MM.1S (cell line): ENCODE results near the gene PPP1R26.
A peak's percentile ranks its signal among the peaks of the same experiment; 100 is the strongest.
"Not testable (repeated sequence)": the region's sequence is repeated elsewhere in the genome, so short reads cannot be mapped to it uniquely, and the experiment has no call there.

Experiments used
- DNase-seq: peaks from one replicate; pipeline ENCODE4 v3.0.0-alpha.2; 2015
- H2AFZ ChIP-seq: fragments of 300-600 bp; sonication (generic); 2 replicates; pipeline ENCODE4 v1.6.0; 2016; ENCODE audit warnings: antibody characterized with exemption, low read length
- H3F3A ChIP-seq: fragments of 300-600 bp; sonication (generic); 2 replicates; pipeline ENCODE4 v1.6.1; 2016; ENCODE audit warnings: mild to moderate bottlenecking, antibody characterized with exemption, low read length, moderate library complexity, mixed read lengths; ENCODE audit not compliant: insufficient read depth
- H3K27ac ChIP-seq: fragments of 300-600 bp; sonication (generic); 2 replicates; pipeline ENCODE4 v1.5.1; 2016; ENCODE audit warnings: mild to moderate bottlenecking, low read length
- H3K27me3 ChIP-seq: fragments of 300-600 bp; sonication (generic); replicated peaks from 2 replicates; pipeline ENCODE4 v1.6.0; 2016; ENCODE audit warnings: low read length; ENCODE audit not compliant: insufficient read depth
- H3K36me3 ChIP-seq: fragments of 300-600 bp; sonication (generic); replicated peaks from 2 replicates; pipeline ENCODE4 v1.6.1; 2016; ENCODE audit warnings: mild to moderate bottlenecking, low read length, mixed read lengths; ENCODE audit not compliant: insufficient read depth
- H3K4me1 ChIP-seq: fragments of 300-600 bp; sonication (generic); 2 replicates; pipeline ENCODE4 v1.6.1; 2016; ENCODE audit warnings: low read length, mixed read lengths
- H3K4me2 ChIP-seq: fragments of 300-600 bp; sonication (generic); 2 replicates; pipeline ENCODE4 v1.6.0; 2016; ENCODE audit warnings: low read depth, low read length
- H3K4me3 ChIP-seq: fragments of 300-600 bp; sonication (generic); 2 replicates; pipeline ENCODE4 v1.5.1; 2016; ENCODE audit warnings: low read length, mixed read lengths
- H3K79me2 ChIP-seq: fragments of 300-600 bp; sonication (generic); 2 replicates; pipeline ENCODE4 v1.6.1; 2016; ENCODE audit warnings: mixed run types, low read length, mixed read lengths
- H3K9ac ChIP-seq: fragments of 300-600 bp; sonication (generic); 2 replicates; pipeline ENCODE4 v1.6.1; 2016; ENCODE audit warnings: low read length, mixed read lengths
- H3K9me2 ChIP-seq: fragments of 300-600 bp; sonication (generic); replicated peaks from 2 replicates; pipeline ENCODE4 v1.6.1; 2016; ENCODE audit warnings: mild to moderate bottlenecking, low read length, mixed read lengths; ENCODE audit not compliant: insufficient read depth
- H3K9me3 ChIP-seq: fragments of 300-600 bp; sonication (generic); replicated peaks from 2 replicates; pipeline ENCODE4 v1.6.1; 2016; ENCODE audit warnings: mild to moderate bottlenecking, low read length, mixed read lengths; ENCODE audit not compliant: insufficient read depth
- H4K20me1 ChIP-seq: fragments of 300-600 bp; sonication (generic); 2 replicates; pipeline ENCODE4 v1.6.1; 2016; ENCODE audit warnings: mild to moderate bottlenecking, low read length, moderate library complexity, mixed read lengths; ENCODE audit not compliant: insufficient read depth
- EZH2 ChIP-seq: fragments of 300-600 bp; sonication (generic); optimal IDR thresholded peaks from 2 replicates; pipeline ENCODE3; 2017; ENCODE audit warnings: low read depth, mild to moderate bottlenecking, antibody characterized with exemption, low read length, mixed read lengths
- EZH2phosphoT487 ChIP-seq: fragments of 300-600 bp; sonication (generic); IDR thresholded peaks from 2 replicates; pipeline ENCODE4 v1.6.1; 2018; ENCODE audit warnings: antibody characterized with exemption, low read length
- TF ChIP-seq, protein P1 (sequence below): fragments of 300-600 bp; sonication (generic); IDR thresholded peaks from 2 replicates; pipeline ENCODE4 v1.5.1; 2016; ENCODE audit warnings: antibody characterized with exemption, low read length, mixed read lengths

PPP1R26 gene

DNA sequence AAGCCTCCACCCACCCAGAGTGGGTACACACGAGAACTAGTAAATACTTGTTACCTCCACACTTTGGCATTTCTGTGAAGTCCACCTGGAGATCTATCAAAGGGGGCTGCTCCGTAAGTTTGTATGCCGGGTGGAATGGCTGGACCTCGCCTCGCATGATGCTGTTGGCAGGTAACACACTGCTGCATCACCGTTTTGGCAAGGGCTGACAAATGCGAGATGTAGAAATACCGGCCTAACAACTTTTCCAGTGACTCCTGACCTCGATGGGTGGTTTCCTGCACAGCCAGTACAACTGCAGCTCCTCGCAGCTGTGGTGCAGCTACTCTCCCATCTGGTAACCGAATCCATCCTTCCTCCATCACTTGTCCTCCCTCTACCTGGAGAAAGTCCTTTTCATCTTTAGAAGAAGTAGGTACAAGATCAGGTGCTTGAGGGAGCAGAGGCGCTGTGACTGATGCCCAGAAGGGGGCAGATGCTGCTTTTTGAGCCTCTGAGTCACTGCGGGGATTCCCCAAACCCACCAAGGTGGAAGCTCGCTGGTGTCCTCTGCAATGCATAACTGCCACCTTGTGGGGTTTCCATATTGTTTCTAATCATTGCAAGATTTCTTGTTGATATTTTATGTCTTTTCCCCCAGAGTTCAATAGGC is 40.9 kb upstream of the PPP1R26 start:
- H3K27ac ChIP-seq, H2AFZ ChIP-seq, H4K20me1 ChIP-seq, H3K4me1 ChIP-seq, H3K4me2 ChIP-seq, H3F3A ChIP-seq, H3K9me3 ChIP-seq, H3K79me2 ChIP-seq, H3K36me3 ChIP-seq, H3K9me2 ChIP-seq, H3K4me3 ChIP-seq, H3K9ac ChIP-seq: not testable (repeated sequence)
- peaks cover 96% of the 10 kb centered on the region for H3K27me3 ChIP-seq
- TF ChIP-seq, protein P1, sequence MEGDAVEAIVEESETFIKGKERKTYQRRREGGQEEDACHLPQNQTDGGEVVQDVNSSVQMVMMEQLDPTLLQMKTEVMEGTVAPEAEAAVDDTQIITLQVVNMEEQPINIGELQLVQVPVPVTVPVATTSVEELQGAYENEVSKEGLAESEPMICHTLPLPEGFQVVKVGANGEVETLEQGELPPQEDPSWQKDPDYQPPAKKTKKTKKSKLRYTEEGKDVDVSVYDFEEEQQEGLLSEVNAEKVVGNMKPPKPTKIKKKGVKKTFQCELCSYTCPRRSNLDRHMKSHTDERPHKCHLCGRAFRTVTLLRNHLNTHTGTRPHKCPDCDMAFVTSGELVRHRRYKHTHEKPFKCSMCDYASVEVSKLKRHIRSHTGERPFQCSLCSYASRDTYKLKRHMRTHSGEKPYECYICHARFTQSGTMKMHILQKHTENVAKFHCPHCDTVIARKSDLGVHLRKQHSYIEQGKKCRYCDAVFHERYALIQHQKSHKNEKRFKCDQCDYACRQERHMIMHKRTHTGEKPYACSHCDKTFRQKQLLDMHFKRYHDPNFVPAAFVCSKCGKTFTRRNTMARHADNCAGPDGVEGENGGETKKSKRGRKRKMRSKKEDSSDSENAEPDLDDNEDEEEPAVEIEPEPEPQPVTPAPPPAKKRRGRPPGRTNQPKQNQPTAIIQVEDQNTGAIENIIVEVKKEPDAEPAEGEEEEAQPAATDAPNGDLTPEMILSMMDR: peak; percentile 30
- DNase-seq: peak; percentile 26

DNA sequence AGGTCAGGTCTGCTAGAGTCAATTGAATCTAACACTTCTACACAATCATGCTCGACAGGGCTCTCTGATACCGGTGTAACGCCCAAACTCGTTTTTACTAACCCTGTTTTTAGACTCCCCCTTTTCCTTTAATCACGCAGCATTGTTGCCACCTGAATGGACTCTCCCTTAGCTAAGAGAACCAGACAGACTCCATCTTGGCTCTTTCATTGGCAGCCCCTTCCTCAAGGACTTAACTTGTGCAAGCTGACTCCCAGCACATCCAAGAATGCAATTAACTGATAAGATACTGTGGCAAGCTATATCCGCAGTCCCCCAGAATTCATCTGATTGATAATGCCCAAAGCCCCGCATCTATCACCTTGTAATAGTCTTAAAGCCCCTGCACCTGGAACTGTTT is 40.1 kb upstream of the PPP1R26 start:
- H2AFZ ChIP-seq, H3K4me3 ChIP-seq, H3K4me1 ChIP-seq, H3F3A ChIP-seq, DNase-seq, H3K9me3 ChIP-seq, H3K4me2 ChIP-seq, H4K20me1 ChIP-seq, H3K9ac ChIP-seq, H3K9me2 ChIP-seq, H3K27ac ChIP-seq, H3K79me2 ChIP-seq, H3K36me3 ChIP-seq: not testable (repeated sequence)
- peaks cover 96% of the 10 kb centered on the region for H3K27me3 ChIP-seq

DNA sequence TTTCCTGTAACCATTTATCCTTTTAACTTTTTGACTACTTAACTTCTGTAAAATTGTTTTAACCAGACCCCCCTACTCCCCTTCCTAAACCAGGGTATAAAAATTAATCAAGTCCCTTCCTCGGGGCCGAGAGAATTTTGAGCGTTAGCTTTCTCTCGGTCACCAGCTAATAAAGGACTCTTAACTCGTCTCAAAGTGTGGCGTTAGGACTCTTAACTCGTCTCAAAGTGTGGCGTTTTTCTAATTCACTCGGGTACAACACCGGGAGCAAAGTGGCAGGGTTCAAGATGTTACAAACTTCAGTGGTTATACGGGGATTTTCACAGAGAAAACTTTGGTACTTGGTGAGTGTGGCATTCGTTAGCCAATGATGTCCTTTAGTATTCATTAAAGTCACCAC is 39.7 kb upstream of the PPP1R26 start:
- Histone ChIP-seq H3K9me2 (no peaks in the 10 kb centered on the region), H3F3A (no peaks in the 10 kb centered on the region), H3K9me3 (no peaks in the 10 kb centered on the region), H3K4me3 (no peak overlapping the region), H2AFZ (no peak overlapping the region), H3K27ac (no peak overlapping the region), H3K36me3 (no peaks in the 10 kb centered on the region), H3K4me1 (no peaks in the 10 kb centered on the region), H3K27me3 (peaks cover 97% of the 10 kb centered on the region), H3K9ac (no peak overlapping the region), H3K79me2 (no peaks in the 10 kb centered on the region), H3K4me2 (no peak overlapping the region), H4K20me1 (no peaks in the 10 kb centered on the region)
- TF ChIP-seq EZH2 (no peak), EZH2phosphoT487 (no peak)
- TF ChIP-seq, protein P1: no peak
- DNase-seq: no peak

DNA sequence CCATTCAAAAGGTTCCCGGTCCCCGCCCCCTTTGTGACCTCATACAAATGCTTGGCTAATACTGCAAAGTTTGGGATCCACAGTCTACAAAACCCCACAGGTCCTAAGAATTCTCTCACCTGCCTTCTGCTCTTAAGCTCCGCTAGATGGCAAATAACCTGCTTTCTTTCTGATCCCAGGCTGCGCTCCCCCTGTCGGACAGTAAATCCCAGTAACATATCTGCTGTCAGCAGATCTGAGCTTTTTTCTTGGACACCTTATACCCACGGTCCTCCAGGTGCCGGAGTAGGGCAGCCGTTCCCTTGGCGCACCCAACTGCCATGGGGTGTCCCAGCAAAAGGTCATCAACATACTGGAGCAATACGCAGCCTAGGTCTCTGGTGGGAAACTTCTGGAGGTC is 39.0 kb upstream of the PPP1R26 start:
- Histone ChIP-seq H3K27me3 (peaks cover 95% of the 10 kb centered on the region), H3K36me3 (no peaks in the 10 kb centered on the region), H3K27ac (no peak overlapping the region), H3K9ac (no peak overlapping the region), H3K4me1 (no peaks in the 10 kb centered on the region), H3K79me2 (no peaks in the 10 kb centered on the region), H3K4me2 (no peak overlapping the region), H3F3A (no peaks in the 10 kb centered on the region), H3K9me3 (no peaks in the 10 kb centered on the region), H4K20me1 (no peaks in the 10 kb centered on the region), H3K4me3 (no peak overlapping the region), H3K9me2 (no peaks in the 10 kb centered on the region), H2AFZ (no peak overlapping the region)
- TF ChIP-seq EZH2 (no peak), EZH2phosphoT487 (no peak)
- TF ChIP-seq, protein P1: peak; percentile 69
- DNase-seq: peak; percentile 72

DNA sequence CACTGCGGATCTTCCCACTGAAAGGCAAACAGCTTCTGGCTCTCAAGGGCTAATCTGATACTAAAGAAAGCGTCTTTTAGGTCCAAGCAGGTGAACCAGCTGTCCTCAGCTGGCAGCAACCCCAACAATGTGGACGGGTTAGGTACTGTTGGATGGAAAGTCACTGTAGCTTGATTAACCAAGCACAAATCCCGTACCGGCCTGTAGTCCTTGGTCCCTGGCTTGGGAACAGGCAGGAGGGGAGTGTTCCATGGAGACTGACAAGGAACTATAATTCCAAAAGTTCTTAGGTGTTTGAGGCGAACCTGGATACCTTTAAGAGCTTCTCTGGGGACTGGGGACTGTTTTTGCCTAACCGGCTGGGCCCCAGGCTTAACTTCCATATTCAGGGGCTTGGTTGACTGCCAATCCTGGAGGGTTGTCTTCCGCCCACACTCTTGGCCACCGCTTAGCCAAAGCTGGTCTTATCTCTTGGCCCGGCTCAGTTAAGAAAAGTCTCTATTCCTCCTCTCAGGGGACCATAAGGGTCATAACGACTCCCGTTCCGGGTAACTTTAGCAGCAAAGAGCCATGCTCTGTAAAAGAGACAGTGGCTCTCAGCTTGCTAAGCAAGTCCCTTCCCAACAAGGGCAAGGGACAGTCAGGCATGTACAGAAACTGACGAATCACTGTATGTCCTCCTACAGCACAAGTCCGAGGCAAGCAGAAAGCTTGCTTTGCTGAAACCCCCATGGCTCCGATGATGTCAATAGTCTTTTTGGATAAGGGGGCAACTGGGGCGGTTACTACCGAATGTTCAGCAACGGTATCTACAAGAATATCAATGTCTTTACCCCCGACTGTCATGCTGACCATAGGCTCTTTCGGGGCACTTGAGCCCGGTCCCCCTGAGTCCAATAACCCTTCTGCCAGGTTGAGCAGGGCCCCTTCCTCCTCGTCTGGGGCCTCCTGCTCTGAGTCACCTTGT is 38.2 kb upstream of the PPP1R26 start:
- H3K9me3 ChIP-seq, H3K27ac ChIP-seq, H4K20me1 ChIP-seq, H3F3A ChIP-seq, H3K79me2 ChIP-seq, H3K4me2 ChIP-seq, H3K9me2 ChIP-seq, H3K9ac ChIP-seq, H3K36me3 ChIP-seq, DNase-seq, H3K4me1 ChIP-seq, H2AFZ ChIP-seq, H3K4me3 ChIP-seq: not testable (repeated sequence)
- peaks cover 92% of the 10 kb centered on the region for H3K27me3 ChIP-seq
